GM21786 (cell line): Measurements from ENCODE around the gene ANKRD65.
"Not testable (repeated sequence)": the region's sequence is repeated elsewhere in the genome, so short reads cannot be mapped to it uniquely, and the experiment has no call there.

Experiments used
- ATAC-seq: cut with Tn5 transposase; IDR thresholded peaks from one replicate; pipeline ENCODE4 v1.9.1; 2021; ENCODE audit not compliant: unreplicated experiment

ANKRD65 gene

GRCh38 chr1:1399187-1399871 lies 21.7 kb downstream of the ANKRD65 start, which contains the start of gene CCNL2:
CCNL2 (minus strand) TSS chr1:1399335; CDS start chr1:1399306, 29 bp downstream.
- ATAC-seq, result peak; percentile 95

- ATAC-seq, result no peak
Observed at GRCh38 chr1:1398677-1399186, 22.3 kb downstream of the ANKRD65 start.

GRCh38 chr1:1397839-1398523 lies 23.1 kb downstream of the ANKRD65 start:
- ATAC-seq, result no peak

GRCh38 chr1:1395166-1395565 lies 25.9 kb downstream of the ANKRD65 start:
- ATAC-seq, result no peak

DNA sequence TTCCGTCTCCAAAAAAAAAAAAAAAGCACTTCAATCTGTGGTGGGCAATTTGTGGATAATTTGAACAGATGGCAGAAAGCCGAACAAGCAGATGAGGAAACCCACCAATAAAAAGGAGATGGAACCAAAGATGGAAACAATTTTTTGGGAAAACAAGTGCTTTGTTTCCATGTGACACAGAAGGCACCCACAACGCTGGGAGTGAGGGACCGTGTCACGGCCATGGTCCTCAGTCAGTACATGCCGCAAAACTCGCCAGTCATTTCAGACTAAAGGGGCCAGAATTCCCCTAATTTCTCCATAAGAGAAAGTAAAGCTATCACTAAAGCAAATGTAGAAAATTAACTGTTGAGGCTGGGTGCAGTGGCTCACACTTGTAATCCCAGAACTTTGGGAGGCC lies 27.0 kb downstream of the ANKRD65 start:
- no peak for ATAC-seq

- ATAC-seq, result no peak
Observed at GRCh38 chr1:1393428-1393827, 27.6 kb downstream of the ANKRD65 start.

- no peak for ATAC-seq
Observed at GRCh38 chr1:1393014-1393413, 28.1 kb downstream of the ANKRD65 start.

DNA sequence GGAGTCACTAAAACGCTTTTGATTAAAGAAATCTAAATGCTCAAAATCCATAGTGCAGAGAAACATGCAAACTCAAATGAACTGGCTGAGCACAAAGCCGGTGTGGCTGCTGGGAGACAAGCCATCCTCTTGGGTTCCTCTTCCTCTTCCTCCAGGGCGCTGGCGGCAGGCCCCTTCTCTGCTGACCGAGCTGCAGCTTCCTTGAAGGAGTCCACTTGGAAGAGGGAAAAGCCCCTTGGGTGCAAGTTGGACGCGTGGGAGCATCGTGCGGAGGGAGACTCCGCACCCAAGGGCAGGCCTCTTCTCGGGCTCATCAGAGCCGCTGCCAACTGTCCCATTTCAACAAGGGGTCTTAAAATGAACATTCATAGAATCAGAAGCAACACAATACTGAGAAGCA lies 29.9 kb downstream of the ANKRD65 start:
- no peak for ATAC-seq

DNA sequence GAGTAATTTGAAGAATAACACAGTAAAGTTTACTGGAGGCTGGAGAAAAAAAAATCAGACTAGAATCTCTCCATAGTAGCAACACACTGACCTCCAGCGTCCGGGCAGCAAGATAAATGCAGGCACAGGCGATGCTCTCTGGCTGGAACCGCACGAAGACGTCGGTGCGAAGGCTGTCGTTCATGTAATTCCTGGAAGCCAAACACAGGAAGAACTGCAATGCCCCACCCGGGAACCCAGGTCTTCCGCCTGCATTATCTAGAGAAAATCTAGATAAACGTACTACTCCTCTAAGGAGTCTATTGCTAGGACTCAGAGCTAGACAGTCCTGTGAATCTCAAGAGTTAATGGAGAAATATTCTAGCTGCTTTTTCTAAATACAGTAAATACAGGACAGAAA lies 30.4 kb downstream of the ANKRD65 start:
- ATAC-seq, result no peak

DNA sequence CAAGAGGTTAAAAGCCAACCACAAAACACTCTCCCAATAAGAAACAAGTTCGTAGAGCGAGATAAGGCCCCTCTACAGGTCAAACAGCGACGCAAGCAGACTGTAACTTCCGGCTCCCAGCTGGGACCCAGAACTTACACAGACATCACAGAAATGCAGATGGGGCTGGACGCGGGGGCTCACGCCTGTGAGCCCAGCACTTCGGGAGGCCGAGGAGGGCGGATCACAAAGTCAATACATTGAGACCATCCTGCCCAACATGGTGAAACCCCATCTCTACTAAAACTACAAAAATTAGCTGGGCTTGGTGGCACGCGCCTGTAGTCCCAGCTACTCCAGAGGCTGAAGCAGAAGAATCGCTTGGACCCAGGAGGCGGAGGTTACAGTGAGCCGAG lies 33.0 kb downstream of the ANKRD65 start:
- no peak for ATAC-seq

- ATAC-seq, result no peak
Observed at GRCh38 chr1:1387098-1388077, 33.7 kb downstream of the ANKRD65 start.

- no peak for ATAC-seq
Observed at GRCh38 chr1:1385931-1386330, 35.1 kb downstream of the ANKRD65 start.

- ATAC-seq, result not testable (repeated sequence)
Observed at GRCh38 chr1:1385339-1385738, 35.7 kb downstream of the ANKRD65 start.

DNA sequence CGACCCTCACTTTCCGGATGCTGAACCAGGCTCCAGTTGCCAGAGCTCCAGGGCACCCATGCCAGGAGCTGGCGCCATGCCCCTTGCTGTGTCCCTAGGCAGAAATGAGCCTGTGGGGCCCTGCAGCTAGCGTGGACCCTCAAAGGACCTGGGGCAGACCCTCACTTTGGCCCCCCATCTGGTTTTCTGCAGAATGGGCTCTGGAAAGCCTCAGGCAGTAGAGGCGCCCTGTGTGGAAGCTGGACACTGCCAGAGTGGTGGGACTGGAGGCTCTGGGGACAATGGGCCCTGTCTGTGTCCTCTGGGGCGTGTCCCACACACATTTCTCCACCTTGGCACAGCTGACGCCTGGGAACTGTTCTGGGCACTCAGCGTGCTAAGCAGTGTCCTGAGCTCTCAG lies 39.8 kb downstream of the ANKRD65 start:
- no peak for ATAC-seq

DNA sequence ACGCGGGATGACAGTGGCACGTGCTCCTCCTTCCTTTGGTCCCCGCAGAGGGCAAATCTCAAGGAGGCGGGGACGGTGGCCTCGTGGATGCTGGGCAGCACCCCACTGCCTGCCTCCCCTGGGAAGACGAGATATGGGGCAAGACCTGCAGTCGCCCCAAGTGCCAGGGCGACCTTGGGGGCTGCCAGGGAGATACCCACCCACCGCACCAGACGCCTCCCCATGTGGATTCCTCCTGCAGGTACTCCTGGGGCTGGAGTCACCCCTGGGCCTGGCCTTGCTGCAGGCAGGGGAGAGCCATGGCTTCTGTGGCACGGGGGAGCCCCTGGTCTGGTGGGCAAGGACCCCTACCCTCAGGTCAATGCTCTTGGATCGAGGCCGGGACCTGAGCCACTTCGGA lies 40.2 kb downstream of the ANKRD65 start:
- ATAC-seq, result no peak

- no peak for ATAC-seq
Observed at GRCh38 chr1:1377540-1378205, 43.4 kb downstream of the ANKRD65 start.

GRCh38 chr1:1376551-1377226 lies 44.4 kb downstream of the ANKRD65 start:
- ATAC-seq, result no peak

DNA sequence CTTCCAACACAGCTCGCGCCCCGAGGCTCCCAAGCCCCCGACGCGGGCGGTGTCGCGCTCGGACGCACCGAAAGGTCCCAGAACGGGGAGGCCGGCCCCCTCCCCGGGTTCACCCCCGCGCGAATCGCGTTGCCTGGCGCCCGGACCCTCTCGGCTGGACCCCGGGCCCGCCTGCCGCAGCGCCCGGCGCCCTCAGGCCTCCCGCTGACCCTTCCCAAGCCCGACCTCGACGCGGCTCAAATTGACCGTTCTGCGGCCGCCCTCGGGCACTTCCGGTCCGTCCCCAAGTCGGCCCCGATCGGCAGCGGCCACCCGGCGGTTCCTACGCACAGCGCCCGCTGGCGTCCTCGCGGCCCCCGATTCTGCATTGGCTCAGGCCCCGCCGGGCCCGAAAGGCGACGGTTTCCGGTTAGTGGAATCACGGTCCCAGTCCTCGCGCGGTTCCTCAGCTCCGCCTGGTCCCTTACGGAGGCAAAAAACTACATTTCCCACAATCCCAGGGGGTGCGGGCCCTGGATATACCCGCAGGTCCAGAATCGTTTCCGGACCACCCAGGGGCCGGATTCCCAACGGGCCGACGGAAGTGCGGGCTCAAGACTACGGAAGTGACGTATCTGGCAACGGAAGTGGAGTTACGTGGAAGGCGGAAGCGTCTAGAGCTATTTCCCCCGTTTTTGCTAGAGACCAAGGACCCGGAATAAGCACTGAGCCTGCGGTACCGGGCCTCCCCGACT lies 46.0 kb downstream of the ANKRD65 start, which contains the start of gene AURKAIP1:
Gene AURKAIP1, minus strand, starts transcription at position 279 of the 734 bp plus-strand sequence. CDS start 451 bp downstream, outside the sequence.
- ATAC-seq, result peak; percentile 87

DNA sequence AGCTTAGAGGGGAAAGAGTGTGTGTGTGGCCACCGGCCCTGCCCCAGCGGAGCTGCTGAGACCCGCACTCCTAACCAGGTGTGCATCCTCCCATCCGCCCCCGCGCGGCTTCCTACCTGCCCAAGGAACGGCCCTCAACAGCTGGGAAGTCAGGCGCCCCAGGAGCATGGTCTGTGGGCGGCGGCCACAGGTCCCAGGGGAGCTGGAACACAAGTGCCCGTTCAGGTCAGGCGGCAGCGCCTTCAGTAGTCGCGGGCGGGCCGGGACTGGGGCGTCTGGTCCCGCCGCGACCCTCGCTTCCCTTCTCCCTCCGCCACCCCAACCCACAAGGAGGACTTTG lies 46.5 kb downstream of the ANKRD65 start:
- no peak for ATAC-seq
